Activated B cell treated with CpG ODN at 0.5 μM for 24 hours (primary cell): ENCODE results near the gene HSDL2. TPM values are rescaled to one million over a fixed set of nuclear protein-coding genes. Genes with fewer than 3 reads are reported as not detected.
"Not testable (repeated sequence)": the region's sequence is repeated elsewhere in the genome, so short reads cannot be mapped to it uniquely, and the experiment has no call there.

Source experiments
- ATAC-seq: fragments of 200-7000 bp; cut with Tn5 transposase; one replicate; pipeline ENCODE4 v1.10.0; 2021; ENCODE audit warnings: low read depth, mild to moderate bottlenecking, moderate library complexity
- CTCF ChIA-PET: fragments of 350-600 bp; sonication (Branson Sonifier 250); formaldehyde crosslinking; loops from one replicate; lab custom pipeline; 2021; ENCODE audit warnings: antibody characterized with exemption; lab: Charles Lee
- POLR2A ChIA-PET: fragments of 350-600 bp; sonication (Branson Sonifier 250); formaldehyde crosslinking; loops from one replicate; lab custom pipeline; 2021; ENCODE audit warnings: antibody characterized with exemption; lab: Charles Lee
- DNase-seq: peaks from one replicate; pipeline ENCODE4 v3.0.0; 2022
- H3K27ac Mint-ChIP-seq: one replicate; pipeline ENCODE4 v1.8.0; 2020; ENCODE audit warnings: mixed read lengths
- H3K27me3 Mint-ChIP-seq: one replicate; pipeline ENCODE4 v1.8.0; 2021; ENCODE audit warnings: mixed read lengths
- H3K36me3 Mint-ChIP-seq: one replicate; pipeline ENCODE4 v1.8.0; 2021; ENCODE audit warnings: low read depth, mixed read lengths
- H3K4me1 Mint-ChIP-seq: one replicate; pipeline ENCODE4 v1.8.0; 2021; ENCODE audit warnings: mixed read lengths
- H3K4me3 Mint-ChIP-seq: one replicate; pipeline ENCODE4 v1.8.0; 2020; ENCODE audit warnings: mild to moderate bottlenecking, mixed read lengths
- H3K9me3 Mint-ChIP-seq: one replicate; pipeline ENCODE4 v1.8.0; 2020; ENCODE audit warnings: mixed read lengths
- intact Hi-C: fragments of 100-400 bp; cut with micrococcal nuclease; formaldehyde crosslinking; loops from one replicate; pipeline ENCODE4 v1.15.1; 2024
- total RNA-seq: library from RNA; stranded (reverse); gene quantifications from 2 replicates; pipeline ENCODE4 v1.2.3, GENCODE V29; 2022
- TF ChIP-seq, protein P1 (sequence below): fragments of 200-600 bp; IDR thresholded peaks from one replicate; pipeline ENCODE4 v1.8.0; 2022; ENCODE audit warnings: antibody characterized with exemption, mild to moderate bottlenecking

HSDL2 gene
- total RNA-seq, 1 donor from 2014 or later, result 11.3 TPM

DNA sequence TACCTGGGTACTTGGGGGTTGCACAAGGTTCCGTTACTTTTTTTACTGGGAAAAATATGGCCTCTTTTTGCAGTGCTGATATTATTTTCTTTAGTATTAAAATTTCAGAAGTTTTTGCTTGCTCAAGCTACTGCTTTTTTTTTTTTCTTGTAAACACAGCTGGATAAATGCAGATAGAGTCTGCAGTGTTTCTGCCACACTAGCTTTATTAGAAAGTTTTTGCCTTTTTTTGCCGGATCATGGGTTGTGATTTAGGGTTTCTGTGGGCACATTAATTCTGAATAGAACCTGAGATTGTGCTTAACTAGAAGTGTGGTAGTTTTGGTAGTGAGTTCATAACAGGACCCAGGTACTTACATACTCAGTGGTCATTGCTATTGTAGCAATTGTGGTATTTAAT lies 126.7 kb downstream of the HSDL2 start:
- TF ChIP-seq, protein P1, sequence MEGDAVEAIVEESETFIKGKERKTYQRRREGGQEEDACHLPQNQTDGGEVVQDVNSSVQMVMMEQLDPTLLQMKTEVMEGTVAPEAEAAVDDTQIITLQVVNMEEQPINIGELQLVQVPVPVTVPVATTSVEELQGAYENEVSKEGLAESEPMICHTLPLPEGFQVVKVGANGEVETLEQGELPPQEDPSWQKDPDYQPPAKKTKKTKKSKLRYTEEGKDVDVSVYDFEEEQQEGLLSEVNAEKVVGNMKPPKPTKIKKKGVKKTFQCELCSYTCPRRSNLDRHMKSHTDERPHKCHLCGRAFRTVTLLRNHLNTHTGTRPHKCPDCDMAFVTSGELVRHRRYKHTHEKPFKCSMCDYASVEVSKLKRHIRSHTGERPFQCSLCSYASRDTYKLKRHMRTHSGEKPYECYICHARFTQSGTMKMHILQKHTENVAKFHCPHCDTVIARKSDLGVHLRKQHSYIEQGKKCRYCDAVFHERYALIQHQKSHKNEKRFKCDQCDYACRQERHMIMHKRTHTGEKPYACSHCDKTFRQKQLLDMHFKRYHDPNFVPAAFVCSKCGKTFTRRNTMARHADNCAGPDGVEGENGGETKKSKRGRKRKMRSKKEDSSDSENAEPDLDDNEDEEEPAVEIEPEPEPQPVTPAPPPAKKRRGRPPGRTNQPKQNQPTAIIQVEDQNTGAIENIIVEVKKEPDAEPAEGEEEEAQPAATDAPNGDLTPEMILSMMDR, result no peak
- ChIA-PET CTCF (no interaction called here), POLR2A (no interaction called here)
- Mint-ChIP-seq H3K27me3 (no peaks in the 10 kb centered on the region), H3K9me3 (no peaks in the 10 kb centered on the region), H3K4me3 (no peak overlapping the region), H3K36me3 (peaks cover under 1% of the 10 kb centered on the region), H3K27ac (no peak overlapping the region), H3K4me1 (no peaks in the 10 kb centered on the region)
- intact Hi-C loops, result no loop called here
- ATAC-seq (no peak), DNase-seq (no peak)

DNA sequence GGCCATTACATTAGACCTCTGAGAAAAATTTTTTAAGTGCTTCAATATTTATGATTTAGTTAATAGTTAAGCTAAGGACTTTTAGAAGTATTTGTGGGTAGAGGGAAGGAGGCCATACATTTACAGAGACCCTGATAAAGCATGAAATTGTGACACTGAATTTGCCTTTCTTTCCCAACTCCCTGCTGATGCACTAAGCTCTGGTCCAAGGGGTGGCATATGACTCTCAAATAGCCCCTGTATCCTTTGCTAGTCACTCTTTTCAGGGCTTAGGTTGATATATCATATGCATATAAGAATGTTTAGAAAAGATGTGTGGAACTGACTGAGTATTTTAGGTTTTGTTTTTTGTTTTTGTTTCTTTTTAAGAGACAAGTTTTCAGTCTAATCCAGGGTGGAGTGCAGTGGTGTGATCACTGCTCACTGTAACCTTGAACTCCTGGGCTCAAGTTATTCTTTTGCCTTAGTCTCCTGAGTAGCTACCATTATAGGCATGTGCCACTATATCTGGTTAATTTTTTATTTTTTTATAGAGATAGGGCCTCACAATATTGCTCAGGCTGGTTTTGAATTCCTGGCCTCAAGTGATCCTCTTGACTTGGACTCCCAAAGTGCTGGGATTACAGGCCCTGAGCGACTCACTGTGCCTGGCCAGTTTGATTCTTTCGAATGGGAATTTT lies 127.2 kb downstream of the HSDL2 start:
- no peaks in the 10 kb centered on the region for H3K9me3 Mint-ChIP-seq
- no peak overlapping the region for H3K27ac Mint-ChIP-seq
- H3K27me3 Mint-ChIP-seq, result no peaks in the 10 kb centered on the region
- no peaks in the 10 kb centered on the region for H3K36me3 Mint-ChIP-seq
- DNase-seq (no peak), ATAC-seq (no peak)
- no peaks in the 10 kb centered on the region for H3K4me1 Mint-ChIP-seq
- CTCF ChIA-PET, result no interaction called here
- TF ChIP-seq, protein P1, result no peak
- H3K4me3 Mint-ChIP-seq, result no peak overlapping the region
- POLR2A ChIA-PET, result no interaction called here
- intact Hi-C loops, result no loop called here

- no peak for DNase-seq
- ATAC-seq, result no peak
- no peak overlapping the region for H3K4me3 Mint-ChIP-seq
- ChIA-PET CTCF (interaction anchor here (0.6 kb wide), 1 partner anchor 1073 kb away, joined by 3 read pairs; no protein-coding TSS in a partner anchor), POLR2A (no interaction called here)
- H3K4me1 Mint-ChIP-seq, result no peaks in the 10 kb centered on the region
- no peaks in the 10 kb centered on the region for H3K9me3 Mint-ChIP-seq
- intact Hi-C loops, result no loop called here
- no peaks in the 10 kb centered on the region for H3K27me3 Mint-ChIP-seq
- no peaks in the 10 kb centered on the region for H3K36me3 Mint-ChIP-seq
- no peak overlapping the region for H3K27ac Mint-ChIP-seq
- TF ChIP-seq, protein P1, result no peak
These were observed 128.5 kb downstream of the HSDL2 start for GRCh38 chr9:112508377-112508776.

DNA sequence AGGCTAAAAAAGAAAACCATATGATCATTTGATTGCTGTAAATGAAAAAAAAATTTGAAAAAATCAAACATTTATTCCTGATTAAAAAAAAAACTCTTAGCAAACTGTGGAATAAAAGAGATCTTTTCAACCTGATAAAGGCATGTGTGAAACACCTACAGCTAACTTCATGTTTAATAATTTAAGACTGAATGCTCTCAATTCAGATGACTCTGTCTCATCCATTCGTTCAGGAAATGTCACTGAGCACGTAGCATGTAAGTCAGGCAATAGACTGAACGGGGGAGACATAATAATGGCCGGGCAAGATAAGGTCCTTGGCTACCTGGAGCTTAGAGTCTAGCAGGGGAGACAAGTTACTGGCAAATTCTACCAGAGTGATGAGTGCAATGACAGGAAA lies 132.5 kb downstream of the HSDL2 start:
- ATAC-seq, H3K27me3 Mint-ChIP-seq, H3K4me1 Mint-ChIP-seq, H3K36me3 Mint-ChIP-seq, H3K27ac Mint-ChIP-seq, H3K9me3 Mint-ChIP-seq, CTCF ChIA-PET, DNase-seq, H3K4me3 Mint-ChIP-seq, POLR2A ChIA-PET, intact Hi-C loops: not testable (repeated sequence)

- POLR2A ChIA-PET, result no interaction called here
- no peak overlapping the region for H3K4me3 Mint-ChIP-seq
- intact Hi-C loops, result no loop called here
- TF ChIP-seq, protein P1, result no peak
- H3K4me1 Mint-ChIP-seq, result peaks cover 2% of the 10 kb centered on the region
- no peaks in the 10 kb centered on the region for H3K27me3 Mint-ChIP-seq
- CTCF ChIA-PET, result no interaction called here
- no peak overlapping the region for H3K27ac Mint-ChIP-seq
- DNase-seq (no peak), ATAC-seq (no peak)
- no peaks in the 10 kb centered on the region for H3K9me3 Mint-ChIP-seq
- no peaks in the 10 kb centered on the region for H3K36me3 Mint-ChIP-seq
These were observed 136.9 kb downstream of the HSDL2 start for GRCh38 chr9:112516769-112517168.

GRCh38 chr9:112520069-112520468 lies 140.2 kb downstream of the HSDL2 start:
- intact Hi-C loops, result no loop called here
- ChIA-PET CTCF (no interaction called here), POLR2A (no interaction called here)
- ATAC-seq (no peak), DNase-seq (no peak)
- H3K4me1 Mint-ChIP-seq, result peaks cover 2% of the 10 kb centered on the region
- no peak overlapping the region for H3K27ac Mint-ChIP-seq
- TF ChIP-seq, protein P1, result no peak
- H3K4me3 Mint-ChIP-seq, result no peak overlapping the region
- H3K9me3 Mint-ChIP-seq, result no peaks in the 10 kb centered on the region
- no peaks in the 10 kb centered on the region for H3K27me3 Mint-ChIP-seq
- H3K36me3 Mint-ChIP-seq, result no peaks in the 10 kb centered on the region
